Medulla oblongata (tissue), 1 donor: ENCODE measurements around the gene SPATA4.
"Not testable (repeated sequence)": the region's sequence is repeated elsewhere in the genome, so short reads cannot be mapped to it uniquely, and the experiment has no call there.

Experiments
- DNase-seq: peaks from one replicate; pipeline ENCODE4 v3.0.0-alpha.2; 2015; ENCODE audit errors: extremely low spot score

SPATA4 gene

DNA sequence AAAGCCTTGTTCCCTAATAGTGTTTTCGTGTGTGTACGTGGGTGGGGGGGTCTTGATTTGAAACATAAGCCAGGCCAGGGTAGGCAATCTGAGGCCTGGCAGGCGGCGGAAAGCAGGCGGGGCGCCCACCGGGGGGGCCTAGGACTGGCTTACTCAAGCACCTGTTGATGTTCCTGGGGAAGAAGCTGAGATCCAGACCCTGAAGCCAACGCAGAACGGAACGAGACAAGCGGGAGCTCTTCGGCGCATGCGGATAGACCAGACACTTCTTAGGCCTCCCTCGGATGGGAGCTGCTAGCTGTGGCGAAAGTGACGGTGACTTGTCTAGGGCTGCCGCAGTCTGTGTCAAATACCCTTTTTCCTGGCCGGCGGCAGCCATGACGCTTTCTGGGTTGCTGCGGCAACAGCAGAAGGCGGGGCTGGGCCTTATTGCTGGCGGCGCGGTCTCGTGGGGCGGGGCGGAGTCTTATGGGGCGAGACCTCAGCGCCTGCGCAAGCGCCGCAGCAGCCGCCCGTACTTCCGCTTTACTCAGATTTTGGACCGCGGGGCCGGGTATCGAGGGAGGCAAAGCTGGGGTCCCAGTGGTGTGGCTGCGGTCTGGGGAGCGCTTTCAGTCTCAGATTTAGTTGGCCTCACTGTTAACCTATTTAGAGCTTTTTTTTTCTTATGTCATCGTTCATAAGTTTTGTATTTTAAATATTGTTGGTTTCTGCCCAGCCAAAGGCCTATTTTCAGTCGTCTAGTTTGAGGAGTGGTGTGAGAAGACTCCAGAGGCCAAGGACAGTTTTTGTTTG is at the start of gene SPATA4:
TSS of gene SPATA4 (minus strand) at position 402 of the 795 bp plus-strand sequence. CDS start at position 379, 23 bp downstream.
- DNase-seq, result peak; percentile 93

GRCh38 chr4:176242764-176243347 is 47.5 kb upstream of the SPATA4 start:
- no peak for DNase-seq

DNA sequence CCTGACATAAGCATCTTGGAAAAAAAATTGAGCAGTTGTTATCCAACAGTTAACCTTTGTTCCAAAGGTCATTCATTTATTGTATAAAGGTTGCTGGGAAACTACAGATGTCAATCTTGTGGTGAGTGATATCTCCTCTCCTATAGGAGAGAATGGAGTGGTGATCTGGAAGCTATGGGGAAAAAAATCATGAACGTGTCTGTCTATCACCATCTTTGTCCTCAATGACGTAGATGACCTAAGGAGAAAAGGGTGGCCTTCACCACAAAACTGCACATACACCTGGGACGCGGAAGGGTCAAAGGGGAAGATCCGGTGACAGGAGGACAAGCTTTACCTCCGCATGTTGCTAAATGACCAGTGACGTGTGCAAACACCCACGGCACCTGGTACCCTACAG is 46.3 kb upstream of the SPATA4 start:
- no peak for DNase-seq

DNA sequence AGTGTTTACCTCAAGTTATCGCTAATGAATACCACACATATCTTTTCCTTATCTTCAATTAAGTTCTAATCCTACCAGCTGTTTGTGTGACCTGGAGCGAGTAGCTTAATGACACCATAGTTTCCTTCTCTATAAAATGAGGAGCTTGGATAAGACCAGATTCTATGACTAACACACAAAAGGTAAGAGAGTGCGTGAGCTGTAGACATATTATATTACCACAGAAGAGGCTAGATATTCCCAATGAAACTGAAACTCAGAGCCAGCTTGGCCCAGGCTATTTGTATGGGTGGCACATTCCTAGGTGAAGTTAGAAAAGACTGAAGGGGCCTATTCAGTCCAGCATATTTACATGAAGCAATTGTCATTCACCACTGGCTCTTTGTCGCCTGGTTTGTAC is 43.4 kb upstream of the SPATA4 start:
- no peak for DNase-seq

DNA sequence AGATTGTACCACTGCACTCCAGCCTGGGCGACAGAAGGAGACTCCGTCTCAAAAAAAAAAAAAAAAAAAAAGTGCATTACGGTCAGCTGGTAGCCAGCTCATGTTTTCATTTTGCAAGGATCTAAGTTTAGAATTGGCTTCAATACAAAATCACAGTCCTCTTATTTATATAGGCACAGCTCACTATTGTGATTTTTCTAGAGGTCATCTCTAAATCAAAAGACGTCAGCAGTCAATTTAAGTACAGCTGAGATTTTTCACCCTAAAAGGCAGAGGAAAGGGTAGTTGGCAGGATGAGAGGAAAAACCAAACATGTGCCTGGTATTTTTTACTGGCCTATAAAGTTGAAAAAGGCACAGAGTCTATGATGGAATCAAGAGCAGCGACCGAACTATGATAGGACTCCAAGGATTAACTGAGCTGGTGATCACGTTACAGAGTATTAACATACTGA is 42.8 kb upstream of the SPATA4 start:
- no peak for DNase-seq

GRCh38 chr4:176236946-176237345 is 41.6 kb upstream of the SPATA4 start:
- no peak for DNase-seq

- DNase-seq, result no peak
Measured at GRCh38 chr4:176230836-176231235, 35.5 kb upstream of the SPATA4 start.

GRCh38 chr4:176229645-176230044 is 34.3 kb upstream of the SPATA4 start:
- DNase-seq, result no peak

DNA sequence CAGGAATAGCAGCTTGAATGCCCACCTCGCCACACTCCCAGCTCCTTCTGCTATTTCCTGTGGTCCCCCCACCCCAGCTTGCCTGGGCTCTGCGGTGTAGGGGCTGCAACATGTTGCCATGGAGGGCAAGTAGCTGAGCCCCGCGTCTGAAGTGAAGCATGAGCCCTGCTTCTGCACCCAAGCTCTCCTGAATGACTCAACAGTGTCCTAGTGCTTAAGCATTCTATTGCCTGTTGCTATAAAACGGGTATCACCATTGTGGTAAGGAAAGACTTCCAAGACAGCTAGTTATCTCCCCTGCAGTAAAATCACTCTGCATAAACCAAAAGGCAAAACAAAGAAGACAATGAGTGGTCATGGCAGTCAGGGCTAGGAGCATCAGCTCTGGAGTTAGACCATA is 31.4 kb upstream of the SPATA4 start:
- no peak for DNase-seq

DNA sequence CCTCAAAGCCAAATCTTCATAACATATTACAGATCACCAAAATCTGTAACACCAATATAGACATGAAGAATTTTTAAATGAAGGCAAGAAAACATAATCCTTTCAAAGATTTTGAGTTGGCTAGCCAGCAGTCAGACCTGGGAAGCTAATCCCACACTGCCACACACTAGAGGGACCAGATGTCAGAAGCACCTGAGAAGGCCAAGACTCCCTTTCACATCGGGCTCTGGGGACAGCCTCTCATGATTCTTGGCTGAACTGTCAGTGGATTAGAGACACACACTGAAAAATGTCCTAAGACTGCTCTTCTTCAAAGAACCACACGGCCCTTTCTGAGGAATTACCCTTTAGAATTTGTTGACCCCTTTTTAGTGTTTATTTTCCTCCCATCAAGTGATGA is 28.2 kb upstream of the SPATA4 start:
- DNase-seq, result no peak

- DNase-seq, result no peak
Measured at GRCh38 chr4:176222149-176222548, 26.8 kb upstream of the SPATA4 start.

- no peak for DNase-seq
Measured at GRCh38 chr4:176217510-176217909, 22.1 kb upstream of the SPATA4 start.

DNA sequence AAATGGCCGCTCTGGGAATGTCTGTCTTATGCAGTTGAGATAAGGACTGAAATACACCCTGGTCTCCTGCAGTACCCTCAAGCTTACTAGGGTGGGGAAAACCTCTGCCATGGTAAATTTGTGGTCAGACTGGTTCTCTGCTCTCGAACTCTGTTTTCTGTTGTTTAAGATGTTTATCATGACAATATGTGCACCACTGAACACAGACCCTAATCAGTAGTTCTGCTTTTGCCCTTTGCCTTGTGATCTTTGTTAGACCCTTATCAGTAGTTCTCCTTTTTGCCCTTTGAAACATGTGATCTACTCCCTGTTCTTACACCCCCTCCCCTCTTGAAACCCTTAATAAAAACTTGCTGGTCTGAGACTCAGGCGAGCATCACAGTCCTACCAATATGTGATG is 17.0 kb upstream of the SPATA4 start:
- DNase-seq, result not testable (repeated sequence)

GRCh38 chr4:176210579-176211296 is 15.4 kb upstream of the SPATA4 start:
- DNase-seq, result no peak

DNA sequence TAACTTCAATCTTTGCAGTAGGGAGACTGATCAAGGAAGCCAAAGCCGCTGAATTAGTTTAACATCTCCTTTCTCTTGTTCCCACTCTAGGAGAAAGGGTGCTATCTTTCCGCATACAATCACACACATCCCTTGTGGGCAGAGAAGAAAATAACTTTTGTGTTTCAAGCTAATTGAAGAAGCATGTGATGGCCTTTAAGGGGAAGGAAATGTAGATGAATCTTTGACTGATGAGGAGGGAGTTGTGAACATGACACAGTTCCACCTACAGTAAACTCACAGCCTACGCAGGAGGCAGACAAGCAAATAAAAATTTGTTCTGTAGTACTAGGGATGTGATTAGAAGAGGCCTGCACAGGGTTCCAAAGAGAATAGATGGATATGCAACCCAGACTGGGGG is 14.7 kb upstream of the SPATA4 start:
- DNase-seq, result no peak

GRCh38 chr4:176209535-176209934 is 14.2 kb upstream of the SPATA4 start:
- no peak for DNase-seq

- no peak for DNase-seq
Measured at GRCh38 chr4:176207839-176208238, 12.5 kb upstream of the SPATA4 start.

DNA sequence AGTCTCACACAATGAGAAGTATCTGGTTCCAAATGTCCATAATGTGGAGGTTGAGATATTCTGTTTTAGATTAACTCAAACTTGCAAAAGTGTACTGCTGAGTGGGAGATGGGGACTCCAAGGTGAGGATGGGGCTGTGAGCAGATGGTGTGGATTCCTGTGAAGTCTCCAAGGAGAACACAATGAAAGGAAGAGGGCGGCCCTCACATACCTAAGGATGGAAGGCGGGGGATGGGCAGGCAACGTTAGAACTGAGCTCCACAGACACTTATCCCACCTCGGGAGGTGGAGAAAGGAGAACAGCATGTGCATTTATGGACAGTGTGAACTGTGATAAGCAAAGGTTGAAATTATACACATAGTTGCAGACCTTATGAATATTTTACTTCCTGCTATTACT is 9.9 kb upstream of the SPATA4 start:
- no peak for DNase-seq

GRCh38 chr4:176198316-176198903 is 3.0 kb upstream of the SPATA4 start:
- DNase-seq, result no peak

DNA sequence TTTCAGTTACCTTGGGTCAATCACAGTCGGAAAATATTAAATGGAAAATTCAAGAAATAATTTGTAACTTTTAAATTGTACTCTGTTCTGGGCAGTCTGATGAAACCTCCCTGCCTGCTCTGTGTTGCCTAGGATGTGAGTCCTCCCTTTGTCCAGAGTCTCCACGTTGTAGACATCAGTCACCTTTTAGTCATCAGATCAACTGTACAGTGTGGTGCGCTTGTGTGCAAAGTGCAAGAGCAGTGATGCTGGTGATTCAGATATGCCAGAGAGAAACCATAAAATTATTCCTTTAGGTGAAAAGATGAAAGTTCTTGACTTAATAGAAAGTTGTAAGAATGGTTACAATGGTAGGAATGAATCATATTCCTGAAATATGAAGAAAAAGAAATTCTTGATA is 1.4 kb downstream of the SPATA4 start:
- no peak for DNase-seq

GRCh38 chr4:176193126-176193525 is 2.3 kb downstream of the SPATA4 start:
- DNase-seq, result no peak

DNA sequence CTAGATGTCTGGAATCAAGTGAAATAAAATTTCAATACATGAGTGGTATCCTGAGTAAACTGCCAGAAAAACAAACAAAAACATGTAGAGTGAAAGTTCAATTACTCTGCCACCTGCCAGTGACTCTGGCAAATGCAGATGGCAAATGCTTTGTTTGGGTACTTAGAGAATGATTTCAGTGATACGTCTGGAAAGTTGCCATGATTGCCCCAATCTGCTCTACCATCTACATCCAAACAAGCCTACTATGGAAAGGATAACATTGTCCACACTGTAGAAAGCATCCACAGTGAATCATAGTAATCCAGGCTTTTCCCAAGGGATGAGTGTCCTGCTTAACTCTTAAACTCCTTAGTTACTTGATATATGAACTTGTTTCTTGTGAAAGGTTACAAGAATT is 3.4 kb downstream of the SPATA4 start:
- DNase-seq, result no peak
